Fibroblast of villous mesenchyme (primary cell): ENCODE data around the gene ATG2B. TPM values are rescaled to one million over a fixed set of nuclear protein-coding genes. Genes with fewer than 3 reads are reported as not detected.
A peak's percentile ranks its signal among the peaks of the same experiment; 100 is the strongest.

Experiments used
- DNase-seq: peaks from one replicate; pipeline ENCODE4 v3.0.0-alpha.2; 2010; ENCODE audit warnings: low read depth
- H3K4me3 ChIP-seq: 2 replicates; pipeline ENCODE4 v1.5.1; 2011; ENCODE audit warnings: low read depth, mild to moderate bottlenecking, low read length
- total RNA-seq: library from RNA; depleted of rRNA; stranded (reverse); fragments of >200 nt; gene quantifications from 2 replicates; pipeline ENCODE4 v1.2.3, GENCODE V29; 2012
- TF ChIP-seq, protein P1 (sequence below): IDR thresholded peaks from 2 replicates; pipeline ENCODE4 v1.5.1; 2012; ENCODE audit warnings: low read depth, mild to moderate bottlenecking, low read length; ENCODE audit not compliant: insufficient read depth

ATG2B gene
- total RNA-seq, 1 donor: 32.4 TPM

DNA sequence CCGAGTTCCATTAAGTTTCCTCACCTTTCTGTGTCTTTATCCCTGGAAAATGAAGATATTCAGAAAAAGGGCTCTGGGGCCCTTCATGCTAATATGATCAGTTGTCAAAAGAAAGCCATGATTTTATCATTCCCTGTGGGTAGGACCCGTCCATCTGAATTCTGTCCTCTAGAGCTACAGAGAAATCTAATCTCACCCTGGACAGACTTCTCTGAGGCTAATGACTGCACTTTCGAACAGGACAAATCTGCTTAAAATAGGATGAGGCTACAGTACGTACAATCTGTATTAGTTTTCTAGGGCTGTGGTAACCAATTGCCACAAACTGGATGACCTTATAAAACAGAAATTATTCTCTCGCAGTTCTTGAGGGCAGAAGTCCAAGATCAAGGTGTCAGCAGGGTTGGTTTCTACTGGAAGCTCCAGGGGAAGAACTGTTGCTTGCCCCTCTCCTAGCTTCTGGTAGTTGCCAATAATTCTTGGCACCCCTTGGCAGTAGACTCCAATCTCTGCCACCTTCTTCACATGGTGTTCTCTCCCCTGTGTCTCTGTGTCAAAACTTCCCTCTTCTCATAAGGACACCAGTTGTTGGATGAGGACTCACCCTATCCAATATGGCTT is 30.0 kb upstream of the ATG2B start:
- TF ChIP-seq, protein P1, sequence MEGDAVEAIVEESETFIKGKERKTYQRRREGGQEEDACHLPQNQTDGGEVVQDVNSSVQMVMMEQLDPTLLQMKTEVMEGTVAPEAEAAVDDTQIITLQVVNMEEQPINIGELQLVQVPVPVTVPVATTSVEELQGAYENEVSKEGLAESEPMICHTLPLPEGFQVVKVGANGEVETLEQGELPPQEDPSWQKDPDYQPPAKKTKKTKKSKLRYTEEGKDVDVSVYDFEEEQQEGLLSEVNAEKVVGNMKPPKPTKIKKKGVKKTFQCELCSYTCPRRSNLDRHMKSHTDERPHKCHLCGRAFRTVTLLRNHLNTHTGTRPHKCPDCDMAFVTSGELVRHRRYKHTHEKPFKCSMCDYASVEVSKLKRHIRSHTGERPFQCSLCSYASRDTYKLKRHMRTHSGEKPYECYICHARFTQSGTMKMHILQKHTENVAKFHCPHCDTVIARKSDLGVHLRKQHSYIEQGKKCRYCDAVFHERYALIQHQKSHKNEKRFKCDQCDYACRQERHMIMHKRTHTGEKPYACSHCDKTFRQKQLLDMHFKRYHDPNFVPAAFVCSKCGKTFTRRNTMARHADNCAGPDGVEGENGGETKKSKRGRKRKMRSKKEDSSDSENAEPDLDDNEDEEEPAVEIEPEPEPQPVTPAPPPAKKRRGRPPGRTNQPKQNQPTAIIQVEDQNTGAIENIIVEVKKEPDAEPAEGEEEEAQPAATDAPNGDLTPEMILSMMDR: no peak
- no peak overlapping the region for H3K4me3 ChIP-seq
- DNase-seq: no peak

DNA sequence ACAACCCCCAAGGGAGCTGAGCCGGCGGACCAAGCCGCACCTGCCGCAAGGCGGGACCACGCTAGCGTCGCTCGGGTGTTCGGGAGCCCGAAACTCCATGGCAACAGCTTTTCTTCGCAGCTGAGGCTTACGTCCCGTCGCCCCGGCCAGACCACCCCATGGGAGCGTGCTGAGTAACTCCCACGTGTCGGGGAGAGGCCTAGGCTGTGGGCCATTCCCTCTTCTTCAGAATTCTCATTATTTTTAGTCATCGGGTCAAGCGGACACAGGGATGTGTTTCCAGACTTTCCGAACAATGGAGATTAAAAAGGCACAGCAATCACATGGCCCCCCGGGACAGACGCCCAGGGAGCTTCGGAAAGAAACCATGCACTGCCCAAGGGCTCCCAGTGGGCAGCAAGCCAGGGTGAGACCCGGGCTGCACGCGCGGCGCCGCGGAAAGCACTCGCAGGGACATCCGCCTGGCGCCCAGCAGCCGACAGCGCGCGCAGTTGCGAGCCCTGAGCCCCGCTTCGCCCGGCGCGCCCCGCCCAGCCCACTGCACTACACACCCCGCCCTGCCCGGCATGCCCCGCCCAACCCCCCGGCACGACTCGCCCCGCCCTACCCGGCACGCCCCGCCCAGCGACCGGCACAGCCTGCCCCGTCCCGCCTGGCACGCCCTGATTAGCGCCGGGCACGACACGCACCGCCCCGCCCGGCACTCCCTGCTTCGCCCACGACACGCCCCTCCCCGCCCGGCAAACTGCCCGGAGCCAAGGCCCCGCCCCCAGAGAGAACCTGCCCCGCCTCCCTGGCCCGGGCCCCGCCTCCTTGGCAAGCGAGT is 28.4 kb upstream of the ATG2B start:
- peak overlapping the region; percentile 78 for H3K4me3 ChIP-seq
- peak; percentile 97 for DNase-seq
- TF ChIP-seq, protein P1: no peak

DNA sequence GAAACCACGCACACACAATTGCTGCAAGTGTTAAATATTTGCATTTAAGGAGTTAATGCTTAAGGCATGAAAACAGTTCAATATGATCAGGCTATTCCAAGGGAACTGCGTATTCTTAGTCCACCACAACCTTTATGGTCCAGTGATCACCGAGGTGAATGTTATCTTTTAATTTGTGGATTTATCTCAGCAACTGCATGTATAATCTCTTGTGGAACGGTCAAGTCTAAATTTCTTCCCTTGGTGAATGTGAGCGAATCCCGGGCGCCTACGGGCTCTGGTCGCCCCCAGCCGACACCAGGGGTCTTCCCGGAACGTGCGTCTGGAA is 27.8 kb upstream of the ATG2B start:
- H3K4me3 ChIP-seq: peak overlapping the region; percentile 76
- no peak for DNase-seq
- TF ChIP-seq, protein P1: no peak

DNA sequence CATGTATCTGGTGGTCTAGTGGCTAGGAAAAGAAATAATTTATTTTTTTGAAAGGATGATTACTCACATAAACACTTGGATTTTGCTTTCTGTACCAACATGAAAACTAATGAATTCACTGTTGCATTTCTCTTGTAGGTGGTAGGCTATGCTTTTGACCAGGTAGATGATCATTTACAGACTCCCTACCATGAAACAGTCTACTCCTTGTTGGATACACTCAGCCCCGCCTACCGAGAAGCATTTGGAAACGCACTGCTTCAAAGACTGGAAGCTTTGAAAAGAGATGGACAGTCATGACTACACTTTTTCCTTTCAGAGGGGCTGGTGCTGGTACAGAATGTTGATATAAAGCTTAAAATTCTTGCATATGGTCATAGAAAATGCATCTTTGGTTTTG is 22.2 kb upstream of the ATG2B start:
- TF ChIP-seq, protein P1: no peak
- no peak for DNase-seq
- no peak overlapping the region for H3K4me3 ChIP-seq

DNA sequence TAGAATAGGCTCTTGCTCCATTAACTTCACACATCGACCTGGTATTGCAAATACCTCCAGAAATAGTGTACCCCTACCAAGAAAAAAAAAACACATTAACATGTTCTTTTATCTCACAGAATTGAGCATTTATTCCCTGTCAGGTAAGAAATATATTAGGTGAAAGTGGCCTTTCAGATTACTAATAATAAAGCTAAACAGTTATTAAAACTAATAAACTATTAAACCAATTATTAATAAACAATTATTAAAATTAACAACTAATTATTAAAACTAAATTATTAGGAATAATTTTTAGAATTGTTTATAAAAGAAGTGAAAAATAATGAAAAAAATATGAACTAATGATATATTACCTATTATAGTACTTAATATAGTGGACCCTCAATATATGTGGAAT is 21.6 kb upstream of the ATG2B start:
- TF ChIP-seq, protein P1: no peak
- DNase-seq: no peak
- no peak overlapping the region for H3K4me3 ChIP-seq

DNA sequence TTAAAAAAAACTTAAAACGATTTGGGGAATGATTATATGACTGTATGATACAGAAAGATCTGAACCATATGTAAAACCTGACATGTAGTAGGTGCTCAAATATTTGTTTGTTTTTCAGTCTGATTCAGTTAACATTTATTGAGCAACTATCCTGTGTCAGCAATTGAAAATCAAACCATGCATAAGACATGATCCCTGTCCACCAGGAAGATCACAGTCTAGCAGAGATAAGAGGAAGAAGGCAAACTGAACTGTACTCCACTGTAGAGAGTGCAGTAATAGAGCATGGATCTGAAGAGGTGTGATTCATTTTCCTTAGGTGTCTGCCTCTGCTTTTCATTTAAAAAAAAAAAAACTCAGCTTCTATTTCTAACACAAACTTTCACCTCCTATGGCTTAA is 20.9 kb upstream of the ATG2B start:
- DNase-seq: no peak
- no peak overlapping the region for H3K4me3 ChIP-seq
- TF ChIP-seq, protein P1: no peak
